Coronary artery (tissue), 2 donors: ENCODE results near the gene DCHS2.

Source experiments
- DNase-seq: peaks from one replicate; pipeline ENCODE4 v3.0.0-alpha.2; 2017; ENCODE audit warnings: low spot score
- H3K27ac ChIP-seq, 2 donors: fragments of 200-600 bp; sonication (generic); one replicate each; pipeline ENCODE4 v1.5.1; 2016 to 2019
- H3K4me3 ChIP-seq: fragments of 200-600 bp; sonication (generic); 2 replicates; pipeline ENCODE4 v1.5.1; 2016; ENCODE audit warnings: mild to moderate bottlenecking, moderate library complexity
- CTCF ChIP-seq: fragments of 200-600 bp; sonication (generic); IDR thresholded peaks from one replicate; pipeline ENCODE4 v1.5.1; 2019; ENCODE audit warnings: antibody characterized with exemption

DCHS2 gene

GRCh38 chr4:154341448-154341847 lies 150.2 kb downstream of the DCHS2 start:
- H3K4me3 ChIP-seq = no peak overlapping the region
- no peak overlapping the region for H3K27ac ChIP-seq
- TF ChIP-seq CTCF = no peak

GRCh38 chr4:154335588-154335987 lies 156.0 kb downstream of the DCHS2 start:
- no peak overlapping the region for H3K4me3 ChIP-seq
- DNase-seq = no peak
- TF ChIP-seq CTCF = no peak
- no peak overlapping the region for H3K27ac ChIP-seq

More at GRCh38 chr4:154341448-154341847, 150.2 kb downstream of the DCHS2 start:
- no peak for DNase-seq

- no peak for DNase-seq
- Histone ChIP-seq H3K4me3 (peak overlapping the region; percentile 67), H3K27ac (no peak overlapping the region)
- no peak for TF ChIP-seq CTCF
These were observed 158.7 kb downstream of the DCHS2 start for GRCh38 chr4:154332681-154333421.

GRCh38 chr4:154329939-154330338 lies 161.7 kb downstream of the DCHS2 start:
- Histone ChIP-seq H3K27ac (no peak overlapping the region), H3K4me3 (no peak overlapping the region)
- no peak for TF ChIP-seq CTCF
- no peak for DNase-seq

GRCh38 chr4:154329268-154329868 lies 162.2 kb downstream of the DCHS2 start:
- Histone ChIP-seq H3K27ac (no peak overlapping the region), H3K4me3 (no peak overlapping the region)
- DNase-seq = no peak
- TF ChIP-seq CTCF = no peak

GRCh38 chr4:154328030-154328429 lies 163.6 kb downstream of the DCHS2 start:
- Histone ChIP-seq H3K4me3 (no peak overlapping the region), H3K27ac (no peak overlapping the region)
- no peak for DNase-seq
- TF ChIP-seq CTCF = no peak

- DNase-seq = no peak
- Histone ChIP-seq H3K27ac (no peak overlapping the region), H3K4me3 (no peak overlapping the region)
- no peak for TF ChIP-seq CTCF
These were observed 171.1 kb downstream of the DCHS2 start for GRCh38 chr4:154320521-154320920.
